ENCODE measurements around the gene HDAC6.

HDAC6 gene

GRCh38 chrX:48801280-48802088 lies at the start of gene HDAC6:
HDAC6 (plus strand) TSS chrX:48802067; CDS start chrX:48802693, 626 bp downstream.
- peak; percentile 97 for DNase-seq

GRCh38 chrX:48752498-48752897 lies 49.4 kb upstream of the HDAC6 start:
- DNase-seq, result no peak

GRCh38 chrX:48753708-48754228 lies 48.1 kb upstream of the HDAC6 start:
- DNase-seq, result no peak

- DNase-seq, result no peak
These were observed 47.6 kb upstream of the HDAC6 start for GRCh38 chrX:48754238-48754637.

GRCh38 chrX:48761674-48762471 lies 40.0 kb upstream of the HDAC6 start, which contains the start of gene GLOD5:
GLOD5 (plus strand) TSS chrX:48761747; CDS start chrX:48761791, 44 bp downstream.
- no peak for DNase-seq

- no peak for DNase-seq
These were observed 32.6 kb upstream of the HDAC6 start for GRCh38 chrX:48769230-48769629.

GRCh38 chrX:48770296-48770695 lies 31.6 kb upstream of the HDAC6 start:
- no peak for DNase-seq

- no peak for DNase-seq
These were observed 29.3 kb upstream of the HDAC6 start for GRCh38 chrX:48772602-48773001.

- DNase-seq, result no peak
These were observed 24.9 kb upstream of the HDAC6 start for GRCh38 chrX:48776818-48777439.

GRCh38 chrX:48779399-48779798 lies 22.5 kb upstream of the HDAC6 start:
- DNase-seq, result no peak

- DNase-seq, result no peak
These were observed 20.2 kb upstream of the HDAC6 start for GRCh38 chrX:48781705-48782104.

- no peak for DNase-seq
These were observed 19.7 kb upstream of the HDAC6 start for GRCh38 chrX:48782216-48782615.

GRCh38 chrX:48782795-48783194 lies 19.1 kb upstream of the HDAC6 start:
- no peak for DNase-seq

- DNase-seq, result no peak
These were observed 17.1 kb upstream of the HDAC6 start for GRCh38 chrX:48784726-48785125.

GRCh38 chrX:48785186-48785539 lies 16.7 kb upstream of the HDAC6 start:
- no peak for DNase-seq

GRCh38 chrX:48785540-48786214 lies 16.2 kb upstream of the HDAC6 start:
- no peak for DNase-seq

- DNase-seq, result no peak
These were observed 15.5 kb upstream of the HDAC6 start, which contains the start of gene GATA1 for GRCh38 chrX:48786341-48786800. GATA1 (plus strand) TSS chrX:48786590; CDS start chrX:48791110, 4,520 bp downstream.

- DNase-seq, result no peak
These were observed 14.9 kb upstream of the HDAC6 start for GRCh38 chrX:48786825-48787504.

- DNase-seq, result no peak
These were observed 14.1 kb upstream of the HDAC6 start for GRCh38 chrX:48787505-48788443.

- DNase-seq, result no peak
These were observed 12.3 kb upstream of the HDAC6 start for GRCh38 chrX:48789366-48790220.

Measured in activated effector memory CD4-positive, alpha-beta T cell treated with anti-CD3 and anti-CD28 coated beads, Interleukin-2, amount 50 U/mL, for 16 hours (primary cell).